Loucy (cell line): ENCODE results near the gene SLC29A4.
"Not testable (repeated sequence)": the region's sequence is repeated elsewhere in the genome, so short reads cannot be mapped to it uniquely, and the experiment has no call there.

Experiments
- H2AFZ ChIP-seq: fragments of 200-600 bp; sonication (generic); 2 replicates; pipeline ENCODE4 v1.6.0; 2016; ENCODE audit warnings: antibody characterized with exemption, mild to moderate bottlenecking, low read length, moderate library complexity
- H3F3A ChIP-seq: fragments of 200-600 bp; 2 replicates; pipeline ENCODE4 v1.6.0; 2016; ENCODE audit warnings: antibody characterized with exemption, low read depth, mild to moderate bottlenecking
- H3K27me3 ChIP-seq: fragments of 200-600 bp; sonication (generic); 2 replicates; pipeline ENCODE4 v1.6.1; 2014; ENCODE audit warnings: low read length, mild to moderate bottlenecking; ENCODE audit not compliant: insufficient read depth, poor library complexity, severe bottlenecking
- H3K36me3 ChIP-seq: fragments of 200-600 bp; sonication (generic); 2 replicates; pipeline ENCODE4 v1.6.1; 2016; ENCODE audit warnings: low read length; ENCODE audit not compliant: insufficient read depth
- H3K4me1 ChIP-seq: fragments of 200-600 bp; sonication (generic); 2 replicates; pipeline ENCODE4 v1.5.1; 2014; ENCODE audit warnings: low read length, mild to moderate bottlenecking; ENCODE audit not compliant: insufficient read depth, poor library complexity, severe bottlenecking
- H3K4me2 ChIP-seq: fragments of 200-600 bp; sonication (generic); 2 replicates; pipeline ENCODE4 v1.6.0; 2014; ENCODE audit warnings: antibody characterized with exemption, low read length, low read depth, mild to moderate bottlenecking; ENCODE audit not compliant: poor library complexity, severe bottlenecking
- H3K4me3 ChIP-seq: fragments of 200-600 bp; sonication (generic); 2 replicates; pipeline ENCODE4 v1.5.1; 2014; ENCODE audit warnings: low read length, mild to moderate bottlenecking, mixed read lengths; ENCODE audit not compliant: poor library complexity, severe bottlenecking
- H3K79me2 ChIP-seq: fragments of 200-600 bp; sonication (generic); 2 replicates; pipeline ENCODE4 v1.6.1; 2014; ENCODE audit warnings: low read length; ENCODE audit not compliant: insufficient read depth
- H3K9ac ChIP-seq: fragments of 200-600 bp; sonication (generic); 2 replicates; pipeline ENCODE4 v1.6.0; 2014; ENCODE audit warnings: mild to moderate bottlenecking, low read depth, low read length, moderate library complexity; ENCODE audit not compliant: poor library complexity, severe bottlenecking
- H3K9me2 ChIP-seq: fragments of 200-600 bp; sonication (generic); replicated peaks from 2 replicates; pipeline ENCODE4 v1.6.1; 2016; ENCODE audit warnings: low read depth, low read length, mixed read lengths
- H3K9me3 ChIP-seq: fragments of 200-600 bp; sonication (generic); 2 replicates; pipeline ENCODE4 v1.6.1; 2014; ENCODE audit warnings: mild to moderate bottlenecking, antibody characterized with exemption, low read length, low read depth; ENCODE audit not compliant: insufficient read depth
- H4K20me1 ChIP-seq: fragments of 200-600 bp; sonication (generic); 2 replicates; pipeline ENCODE4 v1.6.0; 2014; ENCODE audit warnings: antibody characterized with exemption, low read length, mild to moderate bottlenecking; ENCODE audit not compliant: insufficient read depth, poor library complexity, severe bottlenecking
- CTCF ChIP-seq: fragments of 200-600 bp; sonication (generic); conservative IDR thresholded peaks from 2 replicates; pipeline ENCODE4 v1.5.1; 2014; ENCODE audit warnings: mild to moderate bottlenecking, antibody characterized with exemption, low read length
- EZH2phosphoT487 ChIP-seq: fragments of 200-600 bp; IDR thresholded peaks from 2 replicates; pipeline ENCODE4 v1.6.1; 2018; ENCODE audit warnings: antibody characterized with exemption, mild to moderate bottlenecking, moderate library complexity, borderline replicate concordance

Gene SLC29A4

GRCh38 chr7:5303061-5303460 is 20.3 kb downstream of the SLC29A4 start:
- Histone ChIP-seq H3K9me2 (no peaks in the 10 kb centered on the region), H2AFZ (no peak overlapping the region), H3K4me3 (no peak overlapping the region), H3K9me3 (no peaks in the 10 kb centered on the region), H3K4me2 (no peak overlapping the region), H3K27me3 (no peaks in the 10 kb centered on the region), H4K20me1 (no peaks in the 10 kb centered on the region), H3F3A (no peaks in the 10 kb centered on the region), H3K79me2 (no peaks in the 10 kb centered on the region), H3K9ac (no peak overlapping the region), H3K36me3 (peaks cover 7% of the 10 kb centered on the region; the same call in 1 of the 2 replicates), H3K4me1 (no peaks in the 10 kb centered on the region)
- TF ChIP-seq EZH2phosphoT487 (no peak), CTCF (no peak)

- H3K9me3 ChIP-seq, result no peaks in the 10 kb centered on the region
- H3K9ac ChIP-seq, result no peak overlapping the region
- H3K79me2 ChIP-seq, result no peaks in the 10 kb centered on the region
- no peak overlapping the region for H3K4me2 ChIP-seq
- H3K9me2 ChIP-seq, result no peaks in the 10 kb centered on the region
- H4K20me1 ChIP-seq, result no peaks in the 10 kb centered on the region
- H3F3A ChIP-seq, result no peaks in the 10 kb centered on the region
- H3K4me3 ChIP-seq, result no peak overlapping the region
- H2AFZ ChIP-seq, result no peak overlapping the region
- no peaks in the 10 kb centered on the region for H3K4me1 ChIP-seq
- no peaks in the 10 kb centered on the region for H3K27me3 ChIP-seq
- H3K36me3 ChIP-seq, result peaks cover 11% of the 10 kb centered on the region; the same call in 1 of the 2 replicates
- TF ChIP-seq CTCF (no peak), EZH2phosphoT487 (no peak)
These were observed 21.1 kb downstream of the SLC29A4 start for GRCh38 chr7:5303591-5304505.

- peaks cover 15% of the 10 kb centered on the region; the same call in 1 of the 2 replicates for H3K36me3 ChIP-seq
- not testable (repeated sequence) for H3F3A ChIP-seq, H3K9ac ChIP-seq, H3K79me2 ChIP-seq, H3K4me3 ChIP-seq, H4K20me1 ChIP-seq, H3K4me2 ChIP-seq, H2AFZ ChIP-seq, H3K27me3 ChIP-seq, H3K9me3 ChIP-seq, H3K9me2 ChIP-seq, H3K4me1 ChIP-seq
These were observed 22.3 kb downstream of the SLC29A4 start for GRCh38 chr7:5305050-5305449.

GRCh38 chr7:5307221-5308142 is 24.7 kb downstream of the SLC29A4 start:
- not testable (repeated sequence) for H3K9me3 ChIP-seq, H3K9me2 ChIP-seq, H3K9ac ChIP-seq, H4K20me1 ChIP-seq, H3K4me1 ChIP-seq, H2AFZ ChIP-seq, H3K4me2 ChIP-seq, H3F3A ChIP-seq, H3K79me2 ChIP-seq, H3K4me3 ChIP-seq, H3K27me3 ChIP-seq
- peaks cover 25% of the 10 kb centered on the region; the same call in 1 of the 2 replicates for H3K36me3 ChIP-seq
